GM21786 (cell line): ENCODE data around the gene NOL4L.

ENCODE experiments used
- ATAC-seq: cut with Tn5 transposase; IDR thresholded peaks from one replicate; pipeline ENCODE4 v1.9.1; 2021; ENCODE audit not compliant: unreplicated experiment

NOL4L gene

GRCh38 chr20:32614303-32614702 is 29.2 kb upstream of the NOL4L start:
- no peak for ATAC-seq

GRCh38 chr20:32613192-32614053 is 28.3 kb upstream of the NOL4L start:
- ATAC-seq = no peak

- ATAC-seq = no peak
These were observed 27.4 kb upstream of the NOL4L start for GRCh38 chr20:32612351-32613191.

- ATAC-seq = no peak
These were observed 26.7 kb upstream of the NOL4L start for GRCh38 chr20:32611868-32612267.

- no peak for ATAC-seq
These were observed 26.2 kb upstream of the NOL4L start for GRCh38 chr20:32611286-32611685.

GRCh38 chr20:32610472-32611218 is 25.5 kb upstream of the NOL4L start:
- no peak for ATAC-seq

GRCh38 chr20:32609993-32610392 is 24.9 kb upstream of the NOL4L start:
- no peak for ATAC-seq

- ATAC-seq = no peak
These were observed 24.1 kb upstream of the NOL4L start for GRCh38 chr20:32609111-32609773.

- ATAC-seq = no peak
These were observed 23.5 kb upstream of the NOL4L start for GRCh38 chr20:32608664-32609015.

- ATAC-seq = no peak
These were observed 22.9 kb upstream of the NOL4L start for GRCh38 chr20:32607727-32608663.

- no peak for ATAC-seq
These were observed 22.2 kb upstream of the NOL4L start for GRCh38 chr20:32607324-32607723.

- no peak for ATAC-seq
These were observed 21.7 kb upstream of the NOL4L start for GRCh38 chr20:32606790-32607189.

- no peak for ATAC-seq
These were observed 21.0 kb upstream of the NOL4L start for GRCh38 chr20:32606107-32606506.

GRCh38 chr20:32605167-32605656 is 20.1 kb upstream of the NOL4L start:
- ATAC-seq = no peak

- no peak for ATAC-seq
These were observed 18.1 kb upstream of the NOL4L start for GRCh38 chr20:32603046-32603726.

GRCh38 chr20:32602273-32602672 is 17.1 kb upstream of the NOL4L start:
- ATAC-seq = no peak

- no peak for ATAC-seq
These were observed 15.6 kb upstream of the NOL4L start for GRCh38 chr20:32600681-32601237.

GRCh38 chr20:32599783-32600340 is 14.7 kb upstream of the NOL4L start:
- no peak for ATAC-seq
